Right lobe of liver (tissue), 4 donors: ENCODE measurements around the gene OSBPL10.

Experiments used
- CTCF ChIP-seq, 4 donors: fragments of 200-600 bp in 3 of 4; fragments of 450-650 bp in 1 of 4; IDR thresholded peaks; one replicate each; pipeline versions ENCODE4 v1.5.1 to v1.8.0; 2016 to 2022; ENCODE audit warnings: antibody characterized with exemption in 4 of 4, mild to moderate bottlenecking in 2 of 4
- POLR2A ChIP-seq: fragments of 450-650 bp; IDR thresholded peaks from one replicate; pipeline ENCODE4 v1.6.1; 2017; ENCODE audit warnings: antibody characterized with exemption, mild to moderate bottlenecking
- donor health status: DM: no; HTN: no; CAD: no.
- donor health status: DM: no; HTN: no; CAD: no.
- donor health status: DM: no; HTN: yes; CAD: no.

- TF ChIP-seq CTCF (IDR thresholded peaks at IDR 0.05), result peak in 1 of 4 donors; percentile 15
- TF ChIP-seq POLR2A, result no peak
These were observed 285.6 kb downstream of the OSBPL10 start for GRCh38 chr3:31695280-31696008.
